ENCODE measurements around the gene PTOV1.

The PTOV1 gene

GRCh38 chr19:49894879-49895565 lies 44.1 kb downstream of the PTOV1 start:
- Histone ChIP-seq H3K4me2 (ENCODE audit: low read length) (no peak overlapping the region), H3K27me3 (ENCODE audit: control insufficient read depth, low read length) (peaks cover 48% of the 10 kb centered on the region)

GRCh38 chr19:49895566-49896297 lies 44.8 kb downstream of the PTOV1 start:
- Histone ChIP-seq H3K79me2 (ENCODE audit: control insufficient read depth, low read length) (no peaks in the 10 kb centered on the region), H3K4me2 (ENCODE audit: low read length) (no peak overlapping the region), H3K4me1 (ENCODE audit: control insufficient read depth, low read length) (peaks cover 27% of the 10 kb centered on the region), H3F3A (ENCODE audit: control insufficient read depth, insufficient read depth) (no peaks in the 10 kb centered on the region; the same call in 1 of the 2 replicates), H3K9me2 (replicated peaks; ENCODE audit: control insufficient read depth, low read length) (no peaks in the 10 kb centered on the region), H3K4me3 (ENCODE audit: low read length) (no peak overlapping the region), H4K20me1 (ENCODE audit: control insufficient read depth, insufficient read depth, low read depth, low read length) (no peaks in the 10 kb centered on the region), H3K27ac (ENCODE audit: low read depth, low read length) (no peak overlapping the region), H3K27me3 (ENCODE audit: control insufficient read depth, low read length) (peaks cover 48% of the 10 kb centered on the region), H3K36me3 (ENCODE audit: control insufficient read depth, low read length) (no peaks in the 10 kb centered on the region), H3K9me3 (ENCODE audit: control insufficient read depth, insufficient read depth, low read length) (no peaks in the 10 kb centered on the region)
- no peak for TF ChIP-seq EZH2phosphoT487 (IDR thresholded peaks at IDR 0.05; ENCODE audit: borderline replicate concordance, low read length)
- TF ChIP-seq CTCF (IDR thresholded peaks at IDR 0.05; ENCODE audit: low read depth, low read length, poor library complexity, severe bottlenecking) = no peak

More at GRCh38 chr19:49894879-49895565, 44.1 kb downstream of the PTOV1 start:
- TF ChIP-seq EZH2phosphoT487 (IDR thresholded peaks at IDR 0.05; ENCODE audit: borderline replicate concordance, low read length) (no peak), CTCF (IDR thresholded peaks at IDR 0.05; ENCODE audit: low read depth, low read length, poor library complexity, severe bottlenecking) (no peak)
- peaks cover 32% of the 10 kb centered on the region for H3K4me1 ChIP-seq (ENCODE audit: control insufficient read depth, low read length)
- no peaks in the 10 kb centered on the region for H3K79me2 ChIP-seq (ENCODE audit: control insufficient read depth, low read length)
- no peaks in the 10 kb centered on the region for H3K9me3 ChIP-seq (ENCODE audit: control insufficient read depth, insufficient read depth, low read length)
- no peaks in the 10 kb centered on the region; the same call in 1 of the 2 replicates for H3F3A ChIP-seq (ENCODE audit: control insufficient read depth, insufficient read depth)
- no peaks in the 10 kb centered on the region for H3K36me3 ChIP-seq (ENCODE audit: control insufficient read depth, low read length)
- no peak overlapping the region for H3K4me3 ChIP-seq (ENCODE audit: low read length)
- no peak overlapping the region for H3K27ac ChIP-seq (ENCODE audit: low read depth, low read length)
- no peaks in the 10 kb centered on the region for H3K9me2 ChIP-seq (replicated peaks; ENCODE audit: control insufficient read depth, low read length)
- H4K20me1 ChIP-seq (ENCODE audit: control insufficient read depth, insufficient read depth, low read depth, low read length) = no peaks in the 10 kb centered on the region

DNA sequence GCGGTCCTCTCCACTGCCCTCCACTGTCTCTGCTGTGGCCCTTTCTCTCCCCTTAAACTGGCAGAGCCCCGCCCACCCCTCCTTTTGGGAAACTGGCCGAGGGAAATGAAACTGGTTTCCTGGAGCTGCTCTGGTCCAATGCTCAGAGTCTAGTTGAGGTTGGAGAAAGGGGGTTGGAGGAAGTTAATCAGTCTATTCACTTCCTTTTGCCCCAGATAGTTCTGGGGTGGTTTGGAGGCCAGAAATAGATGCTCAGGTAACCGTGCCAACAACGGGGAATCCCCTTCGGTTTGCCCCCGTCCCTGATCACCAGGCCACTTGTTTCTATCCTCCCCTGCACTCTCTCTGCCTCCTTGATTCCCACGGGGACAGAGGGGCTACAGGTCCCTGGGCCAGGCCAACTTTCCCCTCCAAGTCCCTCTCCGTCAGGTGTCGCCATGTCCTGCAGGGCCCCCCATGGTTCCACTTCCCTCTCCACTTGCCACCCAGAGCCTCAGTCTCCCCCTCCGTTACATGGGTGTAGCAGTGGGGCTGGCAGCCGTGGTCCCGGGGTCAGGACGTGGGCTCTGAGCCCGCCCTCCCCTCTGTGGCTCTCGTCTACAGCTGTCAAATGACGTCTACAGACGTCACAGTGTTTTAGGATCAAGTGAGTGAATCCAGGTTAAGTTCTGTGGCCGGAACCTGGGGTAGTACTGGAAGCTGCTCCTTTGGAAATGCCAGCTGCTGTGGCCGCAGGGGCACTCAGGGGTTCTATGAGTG lies 46.1 kb downstream of the PTOV1 start, which contains the start of gene IL4I1:
Gene IL4I1 (minus strand): TSS at position 25 of the 759 bp plus-strand sequence. CDS start 727 bp downstream, outside the sequence.
- Histone ChIP-seq H3K9me3 (ENCODE audit: control insufficient read depth, insufficient read depth, low read length) (no peaks in the 10 kb centered on the region), H3K27ac (ENCODE audit: low read depth, low read length) (peak within 1 kb of the TSS; percentile 20; the same call in 1 of the 2 replicates), H3K4me2 (ENCODE audit: low read length) (peak within 1 kb of the TSS; percentile 89), H3F3A (ENCODE audit: control insufficient read depth, insufficient read depth) (no peaks in the 10 kb centered on the region; the same call in 1 of the 2 replicates), H3K4me1 (ENCODE audit: control insufficient read depth, low read length) (peaks cover 24% of the 10 kb centered on the region), H4K20me1 (ENCODE audit: control insufficient read depth, insufficient read depth, low read depth, low read length) (no peaks in the 10 kb centered on the region), H3K4me3 (ENCODE audit: low read length) (peak within 1 kb of the TSS; percentile 68), H3K9me2 (replicated peaks; ENCODE audit: control insufficient read depth, low read length) (no peaks in the 10 kb centered on the region), H3K36me3 (ENCODE audit: control insufficient read depth, low read length) (no peaks in the 10 kb centered on the region), H3K79me2 (ENCODE audit: control insufficient read depth, low read length) (no peaks in the 10 kb centered on the region), H3K27me3 (ENCODE audit: control insufficient read depth, low read length) (peaks cover 48% of the 10 kb centered on the region)
- TF ChIP-seq EZH2phosphoT487 (IDR thresholded peaks at IDR 0.05; ENCODE audit: borderline replicate concordance, low read length) (no peak), CTCF (IDR thresholded peaks at IDR 0.05; ENCODE audit: low read depth, low read length, poor library complexity, severe bottlenecking) (no peak)

All from DOHH2 (cell line).